ENCODE results near the gene GNB1. TPM values are rescaled to one million over a fixed set of nuclear protein-coding genes. Genes with fewer than 3 reads are reported as not detected.

Gene GNB1
- total and polyA plus RNA-seq, 9 of the 15 experiments (the other 6 are each of a cell fraction or from before 2014, with no cell fraction given): 34.3 to 388 (median 114) TPM

- peak; percentile 13; the same call in 1 of the 2 replicates for TF ChIP-seq NFIC (IDR thresholded peaks at IDR 0.05)
- TF ChIP-seq, protein P1, sequence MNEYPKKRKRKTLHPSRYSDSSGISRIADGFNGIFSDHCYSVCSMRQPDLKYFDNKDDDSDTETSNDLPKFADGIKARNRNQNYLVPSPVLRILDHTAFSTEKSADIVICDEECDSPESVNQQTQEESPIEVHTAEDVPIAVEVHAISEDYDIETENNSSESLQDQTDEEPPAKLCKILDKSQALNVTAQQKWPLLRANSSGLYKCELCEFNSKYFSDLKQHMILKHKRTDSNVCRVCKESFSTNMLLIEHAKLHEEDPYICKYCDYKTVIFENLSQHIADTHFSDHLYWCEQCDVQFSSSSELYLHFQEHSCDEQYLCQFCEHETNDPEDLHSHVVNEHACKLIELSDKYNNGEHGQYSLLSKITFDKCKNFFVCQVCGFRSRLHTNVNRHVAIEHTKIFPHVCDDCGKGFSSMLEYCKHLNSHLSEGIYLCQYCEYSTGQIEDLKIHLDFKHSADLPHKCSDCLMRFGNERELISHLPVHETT (CRISPR knock-in tag; conservative IDR thresholded peaks at IDR 0.05 in 1 of 2, IDR thresholded peaks at IDR 0.05 in 1 of 2): peak in 1 of 2 experiments; percentile 95; a peak in 2 of 4 replicates
- TF ChIP-seq TCF7 (IDR thresholded peaks at IDR 0.05; ENCODE audit: borderline replicate concordance): no peak
- no peak for TF ChIP-seq RBM17 (IDR thresholded peaks at IDR 0.05; ENCODE audit: borderline replicate concordance, low read depth, low read length)
- TF ChIP-seq NFXL1 (CRISPR knock-in tag; IDR thresholded peaks at IDR 0.05): no peak
- TF ChIP-seq, protein P2, sequence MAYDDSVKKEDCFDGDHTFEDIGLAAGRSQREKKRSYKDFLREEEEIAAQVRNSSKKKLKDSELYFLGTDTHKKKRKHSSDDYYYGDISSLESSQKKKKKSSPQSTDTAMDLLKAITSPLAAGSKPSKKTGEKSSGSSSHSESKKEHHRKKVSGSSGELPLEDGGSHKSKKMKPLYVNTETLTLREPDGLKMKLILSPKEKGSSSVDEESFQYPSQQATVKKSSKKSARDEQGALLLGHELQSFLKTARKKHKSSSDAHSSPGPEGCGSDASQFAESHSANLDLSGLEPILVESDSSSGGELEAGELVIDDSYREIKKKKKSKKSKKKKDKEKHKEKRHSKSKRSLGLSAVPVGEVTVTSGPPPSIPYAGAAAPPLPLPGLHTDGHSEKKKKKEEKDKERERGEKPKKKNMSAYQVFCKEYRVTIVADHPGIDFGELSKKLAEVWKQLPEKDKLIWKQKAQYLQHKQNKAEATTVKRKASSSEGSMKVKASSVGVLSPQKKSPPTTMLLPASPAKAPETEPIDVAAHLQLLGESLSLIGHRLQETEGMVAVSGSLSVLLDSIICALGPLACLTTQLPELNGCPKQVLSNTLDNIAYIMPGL (CRISPR knock-in tag; IDR thresholded peaks at IDR 0.05): peak; percentile 28; the same call in 1 of the 2 replicates
- no peak for TF ChIP-seq E2F4 (CRISPR knock-in tag; IDR thresholded peaks at IDR 0.05; ENCODE audit: low read depth)
- no peak for TF ChIP-seq ZNF274 (IDR thresholded peaks at IDR 0.05; ENCODE audit: borderline replicate concordance, low read depth, low read length)
- TF ChIP-seq SRSF3 (IDR thresholded peaks at IDR 0.05; ENCODE audit: insufficient read depth, low read length): no peak
- no peak for TF ChIP-seq CUX1 (CRISPR knock-in tag; IDR thresholded peaks at IDR 0.05)
- TF ChIP-seq ZBTB2 (IDR thresholded peaks at IDR 0.05): peak; percentile 79
- peak; percentile 95 for TF ChIP-seq ZNF766 (CRISPR knock-in tag; conservative IDR thresholded peaks at IDR 0.05)
Observed at GRCh38 chr1:1890506-1891348, at the start of gene GNB1 (continued).
